HepG2 (cell line): ENCODE data around the gene TRAF3. TPM values are rescaled to one million over a fixed set of nuclear protein-coding genes. Genes with fewer than 3 reads are reported as not detected.
A peak's percentile ranks its signal among the peaks of the same experiment; 100 is the strongest.

Experiments used
- ATAC-seq: fragments of 200-7000 bp; cut with Tn5 transposase; 3 replicates; pipeline ENCODE4 v1.9.1; 2020; ENCODE audit warnings: mild to moderate bottlenecking, moderate library complexity
- BruUV-seq: library from RNA; stranded (reverse); fragments of 400-500 nt; replicated peaks from 2 replicates; lab custom pipeline; 2021; lab: Mats Ljungman, UMichigan
- CTCF ChIA-PET: fragments of 300-600 bp; formaldehyde crosslinking; extraction: SDS; loops from one replicate; lab custom pipeline; 2021; ENCODE audit warnings: low total read pairs, inconsistent platforms, low intra/inter-chr PET ratio; lab: Yijun Ruan, JAX
- POLR2A ChIA-PET: fragments of 350-600 bp; sonication (Branson Sonifier 250); formaldehyde crosslinking; loops from one replicate; lab custom pipeline; 2020; ENCODE audit warnings: antibody characterized with exemption, inconsistent platforms; lab: Yijun Ruan, JAX
- DNase-seq: peaks from one replicate; pipeline ENCODE4 v3.0.0-alpha.2; 2015; ENCODE audit warnings: low spot score
- FAIRE-seq: peaks from 3 replicates; lab custom pipeline; 2011; peaks lifted over from hg19 to GRCh38; lab: Jason Lieb, UNC
- H2AFZ ChIP-seq: one replicate; pipeline ENCODE4 v1.6.1; 2011; ENCODE audit warnings: low read length, inconsistent platforms
- H3K27ac ChIP-seq: fragments of 300-600 bp; 3 replicates; pipeline ENCODE4 v1.8.0; 2011; ENCODE audit warnings: mixed run types, mild to moderate bottlenecking, mixed read lengths, low read length, inconsistent platforms; ENCODE audit not compliant: insufficient read depth; ENCODE audit errors: extremely low read length
- H3K27me3 ChIP-seq, 2 experiments: fragments of 200-600 bp in 1 of 2; 2 replicates in 1 of 2; 3 replicates in 1 of 2; pipeline versions ENCODE4 v1.6.0 to v1.8.0; 2011; ENCODE audit warnings: low read length in 2 of 2, mild to moderate bottlenecking in 2 of 2, moderate library complexity in 2 of 2, inconsistent platforms in 1 of 2; ENCODE audit not compliant: insufficient read depth in 2 of 2, control insufficient read depth in 1 of 2
- H3K36me3 ChIP-seq, 2 experiments: fragments of 200-600 bp in 1 of 2; replicated peaks in 1 of 2; 2 replicates in 1 of 2; 3 replicates in 1 of 2; pipeline versions ENCODE4 v1.5.1 to v1.8.0; 2011; ENCODE audit warnings: low read length in 2 of 2, inconsistent platforms in 1 of 2; ENCODE audit not compliant: insufficient read depth in 2 of 2, control insufficient read depth in 1 of 2
- H3K4me1 ChIP-seq: 2 replicates; pipeline ENCODE4 v1.5.1; 2012; ENCODE audit warnings: low read length, inconsistent platforms; ENCODE audit not compliant: insufficient read depth
- H3K4me2 ChIP-seq: 2 replicates; pipeline ENCODE4 v1.6.0; 2011; ENCODE audit warnings: low read depth, low read length, inconsistent platforms
- H3K4me3 ChIP-seq, 3 experiments: fragments of 200-600 bp in 1 of 3; sonication (generic), shearing (Covaris generic) in 1 of 3; replicated peaks in 1 of 3; 2 replicates each; pipeline ENCODE4 v1.5.1; 2011 to 2016; ENCODE audit warnings: low read length in 3 of 3, inconsistent platforms in 2 of 3, low read depth in 2 of 3, mild to moderate bottlenecking in 2 of 3, control low read depth in 1 of 3, mixed read lengths in 1 of 3; ENCODE audit not compliant: insufficient read depth in 1 of 3
- H3K79me2 ChIP-seq: one replicate; pipeline ENCODE4 v1.6.1; 2011; ENCODE audit warnings: low read length, inconsistent platforms; ENCODE audit not compliant: insufficient read depth
- H3K9ac ChIP-seq: 2 replicates; pipeline ENCODE4 v1.6.0; 2011; ENCODE audit warnings: mild to moderate bottlenecking, low read depth, low read length, inconsistent platforms; ENCODE audit not compliant: insufficient read depth
- H3K9me3 ChIP-seq: 2 replicates; pipeline ENCODE4 v1.5.1; 2012; ENCODE audit warnings: mild to moderate bottlenecking, low read length
- H4K20me1 ChIP-seq: 2 replicates; pipeline ENCODE4 v1.6.0; 2011; ENCODE audit warnings: inconsistent platforms, mild to moderate bottlenecking, low read length, moderate library complexity; ENCODE audit not compliant: insufficient read depth
- REL ChIP-seq: sonication (generic); formaldehyde crosslinking; conservative IDR thresholded peaks from 2 replicates; pipeline ENCODE4 v1.8.0; 2022; ENCODE audit warnings: mild to moderate bottlenecking, missing genetic modification reagents, moderate library complexity
- SIN3A ChIP-seq: IDR thresholded peaks from 2 replicates; pipeline ENCODE4 v1.6.1; 2011; ENCODE audit warnings: low read depth, mild to moderate bottlenecking, control low read depth, low read length, borderline replicate concordance
- ZNF703 ChIP-seq: sonication (generic); formaldehyde crosslinking; IDR thresholded peaks from 2 replicates; pipeline ENCODE4 v1.5.1; 2020; ENCODE audit warnings: missing genetic modification reagents, mild to moderate bottlenecking, moderate library complexity, borderline replicate concordance
- WGBS: methylation state at CpG from one replicate; pipeline ENCODE4 v1.1.6; 2017; ENCODE audit warnings: low lambda C conversion rate; 5-methylcytosine and 5-hydroxymethylcytosine counted together
- in situ Hi-C: cut with HindIII; loops from 2 replicates; pipeline ENCODE4 v1.10.0; 2017; ENCODE audit warnings: low pct_unique_long_range_greater_than_20kb; ENCODE audit not compliant: extremely low pct_ligation_motif_present
- intact Hi-C: fragments of 100-400 bp; cut with micrococcal nuclease; formaldehyde crosslinking; loops from one replicate; pipeline ENCODE4 v1.10.0; 2022; ENCODE audit not compliant: unreplicated experiment
- polyA plus RNA-seq, 8 experiments: library from polyadenylated mRNA; depleted of rRNA in 3 of 8; stranded (reverse) in 7 of 8; unstranded in 1 of 8; fragments of >200 nt; fragmentation: Illumina TruSeq in 4 of 8; extraction: Trizol in 4 of 8; gene quantifications; 2 replicates each; pipeline versions ENCODE4 v1.2.1 to v1.2.3, GENCODE V29; 2011 to 2016; ENCODE audit warnings: low read depth in 4 of 8, missing spikeins in 1 of 8, mixed read lengths in 1 of 8; ENCODE audit not compliant: insufficient read depth in 1 of 8
- total RNA-seq, 5 experiments: library from RNA; depleted of rRNA; stranded (reverse); fragments of >200 nt; fragmentation: Illumina TruSeq; extraction: Trizol; gene quantifications; 2 replicates each; pipeline ENCODE4 v1.2.3, GENCODE V29; 2016; ENCODE audit warnings: low read depth in 1 of 5
- TF ChIP-seq, protein P1 (sequence below): sonication (generic); formaldehyde crosslinking; IDR thresholded peaks from 2 replicates; pipeline ENCODE4 v1.4.0; 2020; ENCODE audit warnings: missing genetic modification reagents
- TF ChIP-seq, protein P2 (sequence below): sonication (generic); IDR thresholded peaks from 2 replicates; pipeline ENCODE4 v1.6.1; 2016; ENCODE audit warnings: low read depth, borderline replicate concordance
- TF ChIP-seq, protein P3 (sequence below): sonication (generic); formaldehyde crosslinking; IDR thresholded peaks from 2 replicates; pipeline ENCODE4 v1.4.0; 2020; ENCODE audit warnings: missing genetic modification reagents

TRAF3 gene
- total and polyA plus RNA-seq, 2 of the 13 experiments (the other 11 are each of a cell fraction or from before 2014, with no cell fraction given): 6.9 to 12.2 TPM

DNA sequence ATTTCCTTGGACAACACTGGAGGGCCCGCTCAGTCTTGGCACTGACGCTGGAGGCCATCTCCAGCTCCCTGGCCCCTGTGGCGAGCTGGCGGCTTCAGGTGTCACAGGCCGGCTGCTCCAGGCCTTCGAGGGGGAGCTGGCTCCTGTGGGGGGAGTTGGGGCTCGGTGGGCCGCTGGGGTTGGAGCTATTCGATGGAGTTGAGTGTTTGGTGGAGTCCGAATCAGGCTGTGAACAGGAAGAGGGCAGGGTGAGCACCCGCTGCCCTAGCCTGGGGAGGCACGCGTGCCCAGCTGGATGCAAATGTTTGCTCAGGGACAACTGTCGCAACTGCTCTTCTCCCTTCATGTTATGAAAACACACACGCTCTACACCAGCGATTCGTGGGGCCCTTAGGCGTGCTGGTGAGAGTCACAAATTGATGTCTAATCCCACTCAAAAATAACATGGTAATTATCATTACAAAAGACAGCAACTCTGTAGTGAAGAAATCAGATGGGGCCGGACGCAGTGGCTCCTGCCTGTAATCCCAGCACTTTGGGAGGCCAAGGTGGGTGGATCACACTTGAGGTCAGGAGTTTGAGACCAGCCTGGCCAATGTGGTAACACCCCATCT lies 156.5 kb downstream of the TRAF3 start (continued):
- TF ChIP-seq, protein P1, sequence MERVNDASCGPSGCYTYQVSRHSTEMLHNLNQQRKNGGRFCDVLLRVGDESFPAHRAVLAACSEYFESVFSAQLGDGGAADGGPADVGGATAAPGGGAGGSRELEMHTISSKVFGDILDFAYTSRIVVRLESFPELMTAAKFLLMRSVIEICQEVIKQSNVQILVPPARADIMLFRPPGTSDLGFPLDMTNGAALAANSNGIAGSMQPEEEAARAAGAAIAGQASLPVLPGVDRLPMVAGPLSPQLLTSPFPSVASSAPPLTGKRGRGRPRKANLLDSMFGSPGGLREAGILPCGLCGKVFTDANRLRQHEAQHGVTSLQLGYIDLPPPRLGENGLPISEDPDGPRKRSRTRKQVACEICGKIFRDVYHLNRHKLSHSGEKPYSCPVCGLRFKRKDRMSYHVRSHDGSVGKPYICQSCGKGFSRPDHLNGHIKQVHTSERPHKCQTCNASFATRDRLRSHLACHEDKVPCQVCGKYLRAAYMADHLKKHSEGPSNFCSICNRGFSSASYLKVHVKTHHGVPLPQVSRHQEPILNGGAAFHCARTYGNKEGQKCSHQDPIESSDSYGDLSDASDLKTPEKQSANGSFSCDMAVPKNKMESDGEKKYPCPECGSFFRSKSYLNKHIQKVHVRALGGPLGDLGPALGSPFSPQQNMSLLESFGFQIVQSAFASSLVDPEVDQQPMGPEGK (CRISPR knock-in tag): peak; percentile 22; the same call in 1 of the 2 replicates
- TF ChIP-seq, protein P2, sequence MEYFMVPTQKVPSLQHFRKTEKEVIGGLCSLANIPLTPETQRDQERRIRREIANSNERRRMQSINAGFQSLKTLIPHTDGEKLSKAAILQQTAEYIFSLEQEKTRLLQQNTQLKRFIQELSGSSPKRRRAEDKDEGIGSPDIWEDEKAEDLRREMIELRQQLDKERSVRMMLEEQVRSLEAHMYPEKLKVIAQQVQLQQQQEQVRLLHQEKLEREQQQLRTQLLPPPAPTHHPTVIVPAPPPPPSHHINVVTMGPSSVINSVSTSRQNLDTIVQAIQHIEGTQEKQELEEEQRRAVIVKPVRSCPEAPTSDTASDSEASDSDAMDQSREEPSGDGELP: peak; percentile 19; the same call in 1 of the 2 replicates
- TF ChIP-seq, protein P3, sequence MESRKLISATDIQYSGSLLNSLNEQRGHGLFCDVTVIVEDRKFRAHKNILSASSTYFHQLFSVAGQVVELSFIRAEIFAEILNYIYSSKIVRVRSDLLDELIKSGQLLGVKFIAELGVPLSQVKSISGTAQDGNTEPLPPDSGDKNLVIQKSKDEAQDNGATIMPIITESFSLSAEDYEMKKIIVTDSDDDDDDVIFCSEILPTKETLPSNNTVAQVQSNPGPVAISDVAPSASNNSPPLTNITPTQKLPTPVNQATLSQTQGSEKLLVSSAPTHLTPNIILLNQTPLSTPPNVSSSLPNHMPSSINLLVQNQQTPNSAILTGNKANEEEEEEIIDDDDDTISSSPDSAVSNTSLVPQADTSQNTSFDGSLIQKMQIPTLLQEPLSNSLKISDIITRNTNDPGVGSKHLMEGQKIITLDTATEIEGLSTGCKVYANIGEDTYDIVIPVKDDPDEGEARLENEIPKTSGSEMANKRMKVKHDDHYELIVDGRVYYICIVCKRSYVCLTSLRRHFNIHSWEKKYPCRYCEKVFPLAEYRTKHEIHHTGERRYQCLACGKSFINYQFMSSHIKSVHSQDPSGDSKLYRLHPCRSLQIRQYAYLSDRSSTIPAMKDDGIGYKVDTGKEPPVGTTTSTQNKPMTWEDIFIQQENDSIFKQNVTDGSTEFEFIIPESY (CRISPR knock-in tag): peak; percentile 81

DNA sequence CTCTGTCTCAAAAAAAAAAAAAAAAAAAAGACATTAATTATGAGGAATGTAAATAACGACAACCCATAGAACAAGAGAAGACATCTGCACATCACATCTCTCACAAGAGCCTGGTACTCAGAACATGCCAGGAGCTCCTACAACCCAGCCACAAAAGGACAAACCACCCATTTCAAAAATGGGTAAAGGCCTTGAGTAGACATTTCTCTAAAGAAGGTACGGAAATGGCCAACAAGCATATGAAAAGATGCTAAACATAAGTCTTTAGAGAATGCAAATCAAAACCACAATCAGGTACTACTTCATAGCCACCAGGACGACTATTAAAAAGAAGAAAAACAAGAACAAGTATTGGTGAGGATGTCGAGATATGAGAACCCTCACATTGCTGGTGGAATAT lies 158.5 kb downstream of the TRAF3 start:
- no peak for TF ChIP-seq REL (CRISPR knock-in tag)
- no peak for TF ChIP-seq SIN3A
- no peak for TF ChIP-seq ZNF703
- Histone ChIP-seq H3K9ac (no peak overlapping the region), H3K4me2 (no peak overlapping the region), H3K27me3 (no peaks in the 10 kb centered on the region), H3K4me3 (no peak overlapping the region), H2AFZ (no peak overlapping the region), H3K36me3 (peaks cover 0 to 5% of the 10 kb centered on the region in 2 experiments; a peak in 2 of 5 replicates), H4K20me1 (no peaks in the 10 kb centered on the region), H3K9me3 (no peaks in the 10 kb centered on the region), H3K4me1 (peaks cover 9% of the 10 kb centered on the region; the same call in 1 of the 2 replicates), H3K27ac (no peak overlapping the region), H3K79me2 (no peaks in the 10 kb centered on the region)
- ATAC-seq (no peak), DNase-seq (no peak), FAIRE-seq (no peak)
- WGBS: 96% methylated on average over 4 of the region's 4 CpGs
- BruUV-seq: no TSS peak
- intact Hi-C loops (no loop called here), in situ Hi-C loops (no loop called here)
- CTCF ChIA-PET: no interaction called here
- POLR2A ChIA-PET: interaction anchor here (0.7 kb wide), 1 partner anchor 252 kb away, joined by 3 read pairs; no protein-coding TSS in a partner anchor
